ENCODE results near the gene ZFR2. TPM values are rescaled to one million over a fixed set of nuclear protein-coding genes. Genes with fewer than 3 reads are reported as not detected.

The ZFR2 gene
- total RNA-seq, 1 experiment from 2014 or later: not detected

DNA sequence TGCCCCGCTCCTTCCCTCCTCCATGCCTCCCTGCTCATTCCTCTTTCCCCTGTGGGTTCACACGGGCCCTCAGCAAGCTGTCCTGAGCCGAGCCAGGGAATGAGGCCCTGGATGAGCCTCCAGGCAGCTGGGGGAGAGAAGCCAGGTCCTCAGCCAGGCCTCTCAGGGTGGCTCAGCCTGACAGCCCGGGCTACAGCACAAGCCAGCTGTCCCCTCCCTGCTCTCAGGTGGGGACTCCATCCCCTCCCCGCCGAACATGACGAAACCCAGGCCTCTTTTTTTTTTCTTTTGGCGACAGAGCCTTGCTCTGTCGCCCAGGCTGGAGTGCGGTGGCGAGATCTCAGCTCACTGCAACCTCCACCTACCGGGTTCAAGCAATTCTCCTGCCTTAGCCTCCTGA is 42.7 kb downstream of the ZFR2 start:
- Mint-ChIP-seq H3K27me3 (ENCODE audit: insufficient read depth, unreplicated experiment) (peaks cover 11% of the 10 kb centered on the region), H3K4me1 (ENCODE audit: insufficient read depth, unreplicated experiment) (peaks cover 10% of the 10 kb centered on the region), H3K27ac (ENCODE audit: low read depth, unreplicated experiment) (peak overlapping the region; percentile 61), H3K36me3 (ENCODE audit: insufficient read depth, unreplicated experiment) (no peaks in the 10 kb centered on the region), H3K4me3 (ENCODE audit: unreplicated experiment) (no peak overlapping the region), H3K9me3 (ENCODE audit: unreplicated experiment) (no peaks in the 10 kb centered on the region)
- TF ChIP-seq, protein P1, sequence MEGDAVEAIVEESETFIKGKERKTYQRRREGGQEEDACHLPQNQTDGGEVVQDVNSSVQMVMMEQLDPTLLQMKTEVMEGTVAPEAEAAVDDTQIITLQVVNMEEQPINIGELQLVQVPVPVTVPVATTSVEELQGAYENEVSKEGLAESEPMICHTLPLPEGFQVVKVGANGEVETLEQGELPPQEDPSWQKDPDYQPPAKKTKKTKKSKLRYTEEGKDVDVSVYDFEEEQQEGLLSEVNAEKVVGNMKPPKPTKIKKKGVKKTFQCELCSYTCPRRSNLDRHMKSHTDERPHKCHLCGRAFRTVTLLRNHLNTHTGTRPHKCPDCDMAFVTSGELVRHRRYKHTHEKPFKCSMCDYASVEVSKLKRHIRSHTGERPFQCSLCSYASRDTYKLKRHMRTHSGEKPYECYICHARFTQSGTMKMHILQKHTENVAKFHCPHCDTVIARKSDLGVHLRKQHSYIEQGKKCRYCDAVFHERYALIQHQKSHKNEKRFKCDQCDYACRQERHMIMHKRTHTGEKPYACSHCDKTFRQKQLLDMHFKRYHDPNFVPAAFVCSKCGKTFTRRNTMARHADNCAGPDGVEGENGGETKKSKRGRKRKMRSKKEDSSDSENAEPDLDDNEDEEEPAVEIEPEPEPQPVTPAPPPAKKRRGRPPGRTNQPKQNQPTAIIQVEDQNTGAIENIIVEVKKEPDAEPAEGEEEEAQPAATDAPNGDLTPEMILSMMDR (IDR thresholded peaks at IDR 0.05; ENCODE audit: unreplicated experiment): no peak
- POLR2A ChIA-PET: interaction anchor here (0.6 kb wide), 1 partner anchor 118 kb away, joined by 5 read pairs; the partner anchor contains the start of gene TJP3
- DNase-seq (ENCODE audit: unreplicated experiment): no peak
- CTCF ChIA-PET: interaction anchor here (0.7 kb wide), 1 partner anchor 509 kb away, joined by 4 read pairs; no protein-coding TSS in a partner anchor
- intact Hi-C loops (cut with micrococcal nuclease): loop anchor here (10.0 kb wide), 1 partner anchor 61 kb away; the partner anchor contains the start of genes APBA3 and MRPL54
- no TSS peak for BruUV-seq (replicated peaks)

DNA sequence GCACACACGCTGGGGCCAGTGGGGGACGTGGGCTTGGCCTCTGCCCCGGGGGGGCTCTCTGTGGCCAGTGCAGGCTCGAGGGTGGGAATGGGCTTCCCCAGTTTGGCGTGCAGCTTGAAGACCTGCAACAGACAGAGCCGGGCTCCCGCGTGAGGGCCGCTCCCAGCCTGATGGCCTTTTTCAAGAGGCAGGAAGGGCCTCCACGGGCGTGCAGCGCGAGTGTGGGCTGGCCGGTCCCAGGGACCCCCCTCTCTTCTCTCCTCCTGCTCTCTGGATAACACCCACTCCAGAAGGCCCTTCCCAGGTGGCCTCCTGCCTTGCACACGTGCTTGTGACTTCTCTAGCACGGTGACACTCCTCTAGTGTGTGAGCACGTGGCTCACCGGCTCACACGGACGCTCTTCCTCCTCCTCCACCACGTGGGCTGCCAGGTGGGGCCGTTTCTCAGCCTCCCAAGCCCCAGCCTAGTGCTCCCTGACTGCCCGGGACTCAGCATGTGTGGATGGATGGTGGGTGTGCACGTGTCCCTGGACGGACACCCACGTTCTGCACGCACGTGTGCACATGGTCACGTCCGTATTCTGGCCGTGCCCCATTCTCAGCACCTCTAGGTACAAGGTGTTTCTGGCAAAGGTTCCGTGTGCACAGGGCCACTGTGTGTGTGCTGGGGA is 43.4 kb downstream of the ZFR2 start:
- Mint-ChIP-seq H3K9me3 (ENCODE audit: unreplicated experiment) (no peaks in the 10 kb centered on the region), H3K27ac (ENCODE audit: low read depth, unreplicated experiment) (no peak overlapping the region), H3K4me3 (ENCODE audit: unreplicated experiment) (no peak overlapping the region), H3K36me3 (ENCODE audit: insufficient read depth, unreplicated experiment) (peaks cover 3% of the 10 kb centered on the region), H3K27me3 (ENCODE audit: insufficient read depth, unreplicated experiment) (peaks cover 17% of the 10 kb centered on the region), H3K4me1 (ENCODE audit: insufficient read depth, unreplicated experiment) (peaks cover 10% of the 10 kb centered on the region)
- no peak for DNase-seq (ENCODE audit: unreplicated experiment)
- intact Hi-C loops (cut with micrococcal nuclease): loop anchor here (10.0 kb wide), 1 partner anchor 61 kb away; the partner anchor contains the start of genes APBA3 and MRPL54
- ChIA-PET CTCF (no interaction called here), POLR2A (no interaction called here)
- BruUV-seq (replicated peaks): no TSS peak
- TF ChIP-seq, protein P1 (IDR thresholded peaks at IDR 0.05; ENCODE audit: unreplicated experiment): no peak

DNA sequence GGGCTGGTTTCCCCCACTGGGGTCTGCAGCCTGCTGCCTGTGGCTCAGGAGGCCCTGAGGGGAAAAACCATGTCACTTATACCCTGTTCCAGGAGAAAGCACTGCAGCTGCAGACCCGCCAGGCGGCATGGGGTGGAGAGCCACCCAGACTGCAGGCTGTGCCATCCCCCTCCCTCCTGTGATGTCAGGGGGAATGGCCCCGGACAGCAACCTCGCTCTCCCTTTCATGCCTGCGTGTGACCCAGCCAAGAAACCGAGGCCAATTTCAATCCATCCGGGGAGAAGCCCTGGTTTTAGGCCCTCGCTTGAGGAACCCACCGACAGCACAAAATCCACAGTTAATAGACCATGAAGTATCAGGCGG is 45.5 kb downstream of the ZFR2 start:
- ChIA-PET CTCF (interaction anchor here (1.1 kb wide), 1 partner anchor 29 kb away, joined by 3 read pairs; no protein-coding TSS in a partner anchor), POLR2A (no interaction called here)
- TF ChIP-seq, protein P1 (IDR thresholded peaks at IDR 0.05; ENCODE audit: unreplicated experiment): no peak
- no peak overlapping the region for H3K4me3 Mint-ChIP-seq (ENCODE audit: unreplicated experiment)
- H3K27ac Mint-ChIP-seq (ENCODE audit: low read depth, unreplicated experiment): no peak overlapping the region
- BruUV-seq (replicated peaks): no TSS peak
- intact Hi-C loops (cut with micrococcal nuclease): loop anchor here (10.0 kb wide), 1 partner anchor 59 kb away; the partner anchor contains the start of genes APBA3 and MRPL54
- peaks cover 21% of the 10 kb centered on the region for H3K27me3 Mint-ChIP-seq (ENCODE audit: insufficient read depth, unreplicated experiment)
- H3K36me3 Mint-ChIP-seq (ENCODE audit: insufficient read depth, unreplicated experiment): peaks cover 6% of the 10 kb centered on the region
- DNase-seq (ENCODE audit: unreplicated experiment): no peak
- H3K9me3 Mint-ChIP-seq (ENCODE audit: unreplicated experiment): no peaks in the 10 kb centered on the region
- peaks cover 5% of the 10 kb centered on the region for H3K4me1 Mint-ChIP-seq (ENCODE audit: insufficient read depth, unreplicated experiment)

DNA sequence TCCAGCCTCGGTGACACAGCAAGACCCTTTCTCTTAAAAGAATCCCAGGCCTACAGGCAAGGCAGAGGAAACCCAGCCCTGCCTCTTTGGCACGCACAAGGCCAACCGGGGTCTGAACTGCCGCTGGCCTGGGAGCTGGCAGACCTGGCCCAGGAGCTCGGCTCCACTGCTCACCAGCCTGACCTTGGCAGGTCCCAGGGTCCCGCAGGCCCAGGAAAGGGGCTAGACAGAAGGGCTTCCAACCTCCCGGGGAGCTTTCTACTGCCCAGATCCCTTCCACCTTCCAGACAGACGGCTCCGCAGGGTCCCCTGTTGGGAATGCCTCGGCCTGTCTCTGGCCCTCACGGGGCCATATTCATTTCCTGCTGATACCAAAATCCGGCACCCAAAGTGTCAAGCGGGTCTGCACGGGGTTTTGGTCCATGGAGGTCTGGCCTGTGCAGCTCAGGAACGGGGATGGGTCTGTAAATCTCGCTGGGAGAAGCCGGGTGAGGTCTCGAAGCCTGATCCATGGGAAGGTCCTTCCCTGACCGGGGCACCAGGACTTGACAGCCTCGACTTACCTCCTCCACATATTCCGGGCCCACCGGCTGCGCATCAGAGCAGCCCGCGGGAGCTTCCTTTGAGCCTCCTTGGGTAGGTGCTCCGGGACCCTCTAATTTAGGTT is 46.0 kb downstream of the ZFR2 start:
- Mint-ChIP-seq H3K36me3 (ENCODE audit: insufficient read depth, unreplicated experiment) (peaks cover 6% of the 10 kb centered on the region), H3K27me3 (ENCODE audit: insufficient read depth, unreplicated experiment) (peaks cover 26% of the 10 kb centered on the region), H3K4me3 (ENCODE audit: unreplicated experiment) (no peak overlapping the region), H3K4me1 (ENCODE audit: insufficient read depth, unreplicated experiment) (no peaks in the 10 kb centered on the region), H3K27ac (ENCODE audit: low read depth, unreplicated experiment) (no peak overlapping the region), H3K9me3 (ENCODE audit: unreplicated experiment) (no peaks in the 10 kb centered on the region)
- no peak for DNase-seq (ENCODE audit: unreplicated experiment)
- intact Hi-C loops (cut with micrococcal nuclease): loop anchor here (10.0 kb wide), 1 partner anchor 58 kb away; the partner anchor contains the start of genes APBA3 and MRPL54
- CTCF ChIA-PET: interaction anchor here (0.6 to 1.3 kb wide), 5 partner anchors 24 to 1004 kb away, joined by 3 to 5 read pairs (median 3); no protein-coding TSS in a partner anchor
- TF ChIP-seq, protein P1 (IDR thresholded peaks at IDR 0.05; ENCODE audit: unreplicated experiment): no peak
- no TSS peak for BruUV-seq (replicated peaks)
- POLR2A ChIA-PET: no interaction called here

Measured in MCF 10A (cell line).